Choroid plexus epithelial cell (primary cell): ENCODE measurements around the gene TCHP.

Source experiments
- DNase-seq: peaks from one replicate; pipeline ENCODE4 v3.0.0-alpha.2; 2010; ENCODE audit warnings: low read depth
- H3K4me3 ChIP-seq: 2 replicates; pipeline ENCODE4 v1.5.1; 2011; ENCODE audit warnings: low read depth, mild to moderate bottlenecking, control low read depth, low read length, moderate library complexity
- TF ChIP-seq, protein P1 (sequence below): conservative IDR thresholded peaks from 2 replicates; pipeline ENCODE4 v1.5.1; 2011; ENCODE audit warnings: low read depth, mild to moderate bottlenecking, control low read depth, inconsistent platforms, low read length, moderate library complexity

Gene TCHP

DNA sequence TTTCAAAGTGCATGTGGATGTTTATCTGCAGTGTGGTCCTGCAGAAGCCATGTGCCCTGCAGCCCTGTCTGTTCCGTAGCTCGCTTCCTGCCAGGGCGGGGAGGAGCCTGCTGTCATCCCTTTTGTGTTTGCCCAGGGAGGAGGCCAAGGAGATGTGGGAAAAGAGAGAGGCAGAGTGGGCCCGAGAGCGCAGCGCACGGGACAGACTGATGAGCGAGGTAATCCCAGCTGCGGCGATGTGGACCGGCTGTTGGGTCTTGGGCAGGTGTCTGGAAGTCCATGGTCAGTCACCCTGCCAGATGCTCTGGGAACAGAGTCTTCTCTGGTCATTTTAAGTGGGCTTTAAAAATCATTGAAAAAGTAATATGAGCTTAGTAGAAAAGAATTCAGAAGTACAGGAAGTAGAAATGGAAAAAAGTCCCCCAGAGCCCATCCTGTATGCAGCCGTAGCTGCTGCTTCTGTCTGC lies 12.8 kb downstream of the TCHP start:
- TF ChIP-seq, protein P1, sequence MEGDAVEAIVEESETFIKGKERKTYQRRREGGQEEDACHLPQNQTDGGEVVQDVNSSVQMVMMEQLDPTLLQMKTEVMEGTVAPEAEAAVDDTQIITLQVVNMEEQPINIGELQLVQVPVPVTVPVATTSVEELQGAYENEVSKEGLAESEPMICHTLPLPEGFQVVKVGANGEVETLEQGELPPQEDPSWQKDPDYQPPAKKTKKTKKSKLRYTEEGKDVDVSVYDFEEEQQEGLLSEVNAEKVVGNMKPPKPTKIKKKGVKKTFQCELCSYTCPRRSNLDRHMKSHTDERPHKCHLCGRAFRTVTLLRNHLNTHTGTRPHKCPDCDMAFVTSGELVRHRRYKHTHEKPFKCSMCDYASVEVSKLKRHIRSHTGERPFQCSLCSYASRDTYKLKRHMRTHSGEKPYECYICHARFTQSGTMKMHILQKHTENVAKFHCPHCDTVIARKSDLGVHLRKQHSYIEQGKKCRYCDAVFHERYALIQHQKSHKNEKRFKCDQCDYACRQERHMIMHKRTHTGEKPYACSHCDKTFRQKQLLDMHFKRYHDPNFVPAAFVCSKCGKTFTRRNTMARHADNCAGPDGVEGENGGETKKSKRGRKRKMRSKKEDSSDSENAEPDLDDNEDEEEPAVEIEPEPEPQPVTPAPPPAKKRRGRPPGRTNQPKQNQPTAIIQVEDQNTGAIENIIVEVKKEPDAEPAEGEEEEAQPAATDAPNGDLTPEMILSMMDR = no peak
- DNase-seq = peak; percentile 5
- H3K4me3 ChIP-seq = no peak overlapping the region

DNA sequence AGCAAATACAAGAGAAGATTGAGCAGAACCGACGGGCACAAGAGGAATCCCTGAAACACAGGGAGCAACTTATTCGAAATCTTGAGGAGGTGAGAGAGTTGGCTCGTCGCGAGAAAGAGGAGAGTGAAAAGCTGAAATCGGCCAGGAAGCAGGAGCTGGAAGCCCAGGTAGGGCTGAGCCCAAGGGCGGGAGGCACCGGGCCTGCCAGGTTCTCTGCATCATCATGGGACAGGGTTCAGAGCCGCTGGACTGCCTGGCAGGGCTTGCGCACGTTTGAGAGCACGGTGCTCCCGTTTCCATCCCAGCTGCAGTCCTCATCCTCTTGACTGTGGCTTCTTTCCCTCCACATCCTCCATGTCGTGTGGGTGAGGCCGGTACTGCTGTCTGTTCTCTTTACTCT lies 14.4 kb downstream of the TCHP start:
- TF ChIP-seq, protein P1 = no peak

DNA sequence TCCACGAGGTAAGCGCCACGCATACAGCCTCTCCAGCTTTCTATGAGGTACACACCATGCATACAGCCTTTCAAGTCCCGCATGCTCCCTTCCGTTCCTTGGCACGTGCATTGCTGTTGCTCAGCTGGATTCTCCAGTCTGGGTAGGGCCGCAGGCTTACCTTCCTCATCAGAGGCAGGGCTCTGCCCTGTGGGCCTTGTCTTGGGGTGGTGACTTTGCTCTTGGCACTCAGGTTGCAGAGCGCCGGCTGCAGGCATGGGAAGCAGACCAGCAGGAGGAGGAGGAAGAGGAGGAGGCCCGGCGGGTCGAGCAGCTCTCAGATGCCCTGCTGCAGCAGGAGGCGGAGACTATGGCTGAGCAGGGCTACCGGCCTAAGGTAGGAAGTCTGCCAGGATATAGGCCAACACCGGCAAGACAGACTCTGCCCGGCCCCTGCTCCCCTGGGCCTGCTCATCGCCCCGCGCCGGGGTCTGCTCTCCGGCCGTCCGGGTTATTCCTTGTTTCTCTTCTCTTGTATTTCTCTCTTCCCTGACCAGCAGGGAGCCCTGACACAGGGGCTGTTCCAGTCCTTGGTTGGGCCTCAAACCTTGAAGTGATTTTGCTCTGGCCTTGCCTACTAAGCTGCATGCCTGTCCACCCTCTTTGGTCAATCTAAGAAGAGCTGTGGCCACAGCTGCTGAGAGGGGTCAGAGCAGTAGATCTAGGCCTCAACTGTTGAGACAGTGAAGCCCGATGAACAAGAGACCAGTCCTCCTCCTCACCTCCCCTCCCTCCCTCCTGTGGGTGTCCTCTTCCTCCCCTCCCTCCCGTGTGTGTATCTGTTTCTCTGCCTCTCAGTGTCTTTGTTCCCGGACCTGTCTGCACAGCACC lies 15.3 kb downstream of the TCHP start:
- TF ChIP-seq, protein P1 = no peak
- DNase-seq = no peak
- no peak overlapping the region for H3K4me3 ChIP-seq

More for the DNA sequence above, 14.4 kb downstream of the TCHP start:
- H3K4me3 ChIP-seq = no peak overlapping the region
- DNase-seq = no peak

DNA sequence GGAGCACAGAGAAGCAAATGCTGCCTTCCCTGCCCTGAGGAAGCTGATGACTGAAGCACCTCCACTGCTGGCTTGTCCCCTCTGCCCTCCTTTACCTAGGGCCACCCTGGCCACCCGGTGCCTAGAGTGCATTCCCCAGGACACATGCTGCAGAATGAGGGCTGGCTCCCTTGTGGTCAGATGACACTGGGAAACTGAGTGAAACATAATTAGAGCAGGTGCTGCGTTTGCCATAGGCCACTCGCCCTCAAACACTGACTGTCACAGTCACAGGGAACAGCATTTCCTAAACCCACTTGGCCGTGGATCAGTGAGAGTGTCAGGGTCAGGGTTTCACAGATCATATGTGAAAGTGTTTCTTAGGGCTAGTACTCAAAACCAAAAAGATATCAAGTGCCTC lies 16.0 kb downstream of the TCHP start:
- no peak overlapping the region for H3K4me3 ChIP-seq
- DNase-seq = no peak
- TF ChIP-seq, protein P1 = no peak

DNA sequence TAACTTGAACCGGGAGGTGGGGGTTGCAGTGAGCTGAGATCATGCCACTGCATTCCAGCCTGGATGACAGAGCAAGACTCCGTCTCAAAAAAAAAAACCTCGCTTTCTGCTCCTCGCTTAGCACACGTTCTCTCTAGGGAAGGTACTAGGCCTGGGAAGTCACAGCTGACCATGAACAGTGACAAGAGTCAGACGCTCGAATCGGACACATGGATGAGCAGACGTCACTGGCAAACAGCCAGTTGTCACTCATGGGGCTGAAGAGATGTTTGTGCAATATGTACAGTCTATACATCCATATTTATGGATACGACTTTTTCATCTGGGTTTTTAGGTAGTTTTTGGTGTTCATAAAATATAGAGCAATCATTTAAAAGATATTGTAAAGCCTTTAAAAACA lies 19.4 kb downstream of the TCHP start:
- TF ChIP-seq, protein P1 = no peak
- no peak for DNase-seq
- H3K4me3 ChIP-seq = no peak overlapping the region

DNA sequence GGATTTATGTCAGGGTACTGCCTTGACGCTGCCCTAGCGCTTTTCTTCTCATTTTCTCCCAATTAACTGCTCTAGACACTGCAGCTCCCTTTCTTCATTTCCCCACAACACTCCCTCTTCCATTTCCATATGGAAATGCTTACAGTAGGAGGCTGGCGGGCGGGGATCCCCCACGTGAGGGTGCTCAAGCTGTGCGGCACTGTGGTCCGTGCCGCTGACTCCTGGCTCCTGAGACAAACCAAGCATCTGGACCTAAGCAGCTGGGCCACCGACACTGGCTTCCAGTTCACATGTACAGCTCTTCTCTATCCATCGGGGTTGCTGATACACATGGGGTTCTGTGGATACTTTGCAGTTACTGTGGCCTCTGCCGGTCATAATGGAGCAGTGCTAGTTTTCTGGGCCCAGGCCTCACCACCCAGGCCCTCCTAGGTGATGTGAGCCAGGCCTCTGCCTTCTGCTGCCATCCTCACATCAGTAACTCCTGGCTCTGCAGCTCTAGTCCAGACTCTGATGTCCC lies 20.2 kb downstream of the TCHP start:
- TF ChIP-seq, protein P1 = no peak
- H3K4me3 ChIP-seq = no peak overlapping the region
- peak; percentile 4 for DNase-seq

DNA sequence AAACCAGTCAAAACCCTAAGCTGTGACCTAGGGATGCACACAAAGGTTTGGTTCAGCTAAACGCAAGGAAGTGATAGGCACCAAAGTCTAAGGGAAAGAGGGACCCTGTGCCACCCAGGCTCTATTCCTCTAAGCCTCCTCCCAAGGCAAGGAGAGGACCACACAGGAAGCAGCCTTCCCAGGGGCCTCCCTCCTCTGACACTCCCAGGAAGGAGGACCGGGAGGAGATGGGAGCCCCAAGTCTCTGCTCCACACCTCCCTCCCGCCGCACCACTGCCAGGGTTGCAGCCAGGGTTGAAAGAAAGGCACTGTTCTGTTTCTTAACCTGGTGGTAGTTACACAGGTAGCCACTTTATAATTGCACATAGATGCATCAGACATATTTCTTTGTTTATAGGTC lies 21.9 kb downstream of the TCHP start:
- no peak overlapping the region for H3K4me3 ChIP-seq
- TF ChIP-seq, protein P1 = no peak
- no peak for DNase-seq
